ENCODE measurements around the gene RBM44. TPM values are rescaled to one million over a fixed set of nuclear protein-coding genes. Genes with fewer than 3 reads are reported as not detected.
A peak's percentile ranks its signal among the peaks of the same experiment; 100 is the strongest.
"Not testable (repeated sequence)": the region's sequence is repeated elsewhere in the genome, so short reads cannot be mapped to it uniquely, and the experiment has no call there.

The RBM44 gene
- total and polyA plus RNA-seq, 9 donors, result 0.29 to 1.5 (median 0.53) TPM

- peaks cover 64% of the 10 kb centered on the region for H3K36me3 ChIP-seq (ENCODE audit: control insufficient read depth, insufficient read depth, low read length)
- 91% methylated on average over 11 of the region's 14 CpGs for WGBS (ENCODE audit: insufficient coverage)
These were observed 19.1 kb upstream of the RBM44 start for GRCh38 chr2:237779521-237779920.

GRCh38 chr2:237782181-237782580 is 16.4 kb upstream of the RBM44 start:
- Histone ChIP-seq H3K9me3 (replicated peaks; ENCODE audit: control insufficient read depth, low read depth, low read length) (peaks cover 19% of the 10 kb centered on the region), H3K36me3 (ENCODE audit: control insufficient read depth, insufficient read depth, low read length) (peaks cover 48% of the 10 kb centered on the region), H3K4me1 (ENCODE audit: control insufficient read depth, insufficient read depth, low read length) (no peaks in the 10 kb centered on the region), H3K4me3 (ENCODE audit: low read length) (no peak overlapping the region), H3K27me3 (ENCODE audit: control insufficient read depth, insufficient read depth, low read length) (no peaks in the 10 kb centered on the region), H3K27ac (ENCODE audit: low read length) (no peak overlapping the region)
- WGBS (ENCODE audit: insufficient coverage), result 56% methylated on average over 5 of the region's 7 CpGs
- DNase-seq, result peak; percentile 39

More at GRCh38 chr2:237779521-237779920, 19.1 kb upstream of the RBM44 start:
- H3K9me3 ChIP-seq (replicated peaks; ENCODE audit: control insufficient read depth, low read depth, low read length), result peaks cover 2% of the 10 kb centered on the region
- H3K4me1 ChIP-seq (ENCODE audit: control insufficient read depth, insufficient read depth, low read length), result no peaks in the 10 kb centered on the region
- no peaks in the 10 kb centered on the region for H3K27me3 ChIP-seq (ENCODE audit: control insufficient read depth, insufficient read depth, low read length)
- DNase-seq, result no peak
- H3K4me3 ChIP-seq (ENCODE audit: low read length), result no peak overlapping the region
- H3K27ac ChIP-seq (ENCODE audit: low read length), result no peak overlapping the region

GRCh38 chr2:237783678-237784077 is 14.9 kb upstream of the RBM44 start:
- DNase-seq; H3K27me3 ChIP-seq (ENCODE audit: control insufficient read depth, insufficient read depth, low read length); H3K27ac ChIP-seq (ENCODE audit: low read length); H3K4me3 ChIP-seq (ENCODE audit: low read length); H3K4me1 ChIP-seq (ENCODE audit: control insufficient read depth, insufficient read depth, low read length): not testable (repeated sequence)
- no CpG with 5 or more reads among the region's 5 CpGs for WGBS (ENCODE audit: insufficient coverage)
- peaks cover 39% of the 10 kb centered on the region for H3K36me3 ChIP-seq (ENCODE audit: control insufficient read depth, insufficient read depth, low read length)
- H3K9me3 ChIP-seq (replicated peaks; ENCODE audit: control insufficient read depth, low read depth, low read length), result peaks cover 19% of the 10 kb centered on the region

GRCh38 chr2:237786936-237787335 is 11.6 kb upstream of the RBM44 start:
- no peaks in the 10 kb centered on the region for H3K4me1 ChIP-seq (ENCODE audit: control insufficient read depth, insufficient read depth, low read length)
- peaks cover 12% of the 10 kb centered on the region for H3K36me3 ChIP-seq (ENCODE audit: control insufficient read depth, insufficient read depth, low read length)
- H3K27ac ChIP-seq (ENCODE audit: low read length), result no peak overlapping the region
- peaks cover 19% of the 10 kb centered on the region for H3K9me3 ChIP-seq (replicated peaks; ENCODE audit: control insufficient read depth, low read depth, low read length)
- no peak for DNase-seq
- 100% methylated on average over 2 of the region's 4 CpGs for WGBS (ENCODE audit: insufficient coverage)
- no peaks in the 10 kb centered on the region for H3K27me3 ChIP-seq (ENCODE audit: control insufficient read depth, insufficient read depth, low read length)
- no peak overlapping the region for H3K4me3 ChIP-seq (ENCODE audit: low read length)

- WGBS (ENCODE audit: insufficient coverage), result no CpG with 5 or more reads among the region's 4 CpGs
- H3K27me3 ChIP-seq (ENCODE audit: control insufficient read depth, insufficient read depth, low read length), result no peaks in the 10 kb centered on the region
- H3K4me3 ChIP-seq (ENCODE audit: low read length), result no peak overlapping the region
- no peaks in the 10 kb centered on the region for H3K4me1 ChIP-seq (ENCODE audit: control insufficient read depth, insufficient read depth, low read length)
- no peak overlapping the region for H3K27ac ChIP-seq (ENCODE audit: low read length)
- DNase-seq, result no peak
- H3K36me3 ChIP-seq (ENCODE audit: control insufficient read depth, insufficient read depth, low read length), result peaks cover under 1% of the 10 kb centered on the region
- H3K9me3 ChIP-seq (replicated peaks; ENCODE audit: control insufficient read depth, low read depth, low read length), result peaks cover 12% of the 10 kb centered on the region
These were observed 8.2 kb upstream of the RBM44 start for GRCh38 chr2:237790353-237790752.

GRCh38 chr2:237791977-237792727 is 6.4 kb upstream of the RBM44 start:
- Histone ChIP-seq H3K4me1 (ENCODE audit: control insufficient read depth, insufficient read depth, low read length) (no peaks in the 10 kb centered on the region), H3K9me3 (replicated peaks; ENCODE audit: control insufficient read depth, low read depth, low read length) (peaks cover under 1% of the 10 kb centered on the region), H3K4me3 (ENCODE audit: low read length) (no peak overlapping the region), H3K36me3 (ENCODE audit: control insufficient read depth, insufficient read depth, low read length) (no peaks in the 10 kb centered on the region), H3K27ac (ENCODE audit: low read length) (no peak overlapping the region), H3K27me3 (ENCODE audit: control insufficient read depth, insufficient read depth, low read length) (no peaks in the 10 kb centered on the region)
- WGBS (ENCODE audit: insufficient coverage), result 63% methylated on average over 3 of the region's 6 CpGs
- no peak for DNase-seq

GRCh38 chr2:237797253-237797652 is 1.3 kb upstream of the RBM44 start:
- peaks cover 7% of the 10 kb centered on the region for H3K9me3 ChIP-seq (replicated peaks; ENCODE audit: control insufficient read depth, low read depth, low read length)
- WGBS (ENCODE audit: insufficient coverage), result no CpG with 5 or more reads among the region's 3 CpGs
- no peaks in the 10 kb centered on the region for H3K4me1 ChIP-seq (ENCODE audit: control insufficient read depth, insufficient read depth, low read length)
- H3K36me3 ChIP-seq (ENCODE audit: control insufficient read depth, insufficient read depth, low read length), result no peaks in the 10 kb centered on the region
- H3K4me3 ChIP-seq (ENCODE audit: low read length), result no peak overlapping the region
- H3K27me3 ChIP-seq (ENCODE audit: control insufficient read depth, insufficient read depth, low read length), result no peaks in the 10 kb centered on the region
- no peak for DNase-seq
- H3K27ac ChIP-seq (ENCODE audit: low read length), result no peak overlapping the region

- Histone ChIP-seq H3K4me1 (ENCODE audit: control insufficient read depth, insufficient read depth, low read length) (no peaks in the 10 kb centered on the region), H3K27me3 (ENCODE audit: control insufficient read depth, insufficient read depth, low read length) (no peaks in the 10 kb centered on the region), H3K36me3 (ENCODE audit: control insufficient read depth, insufficient read depth, low read length) (no peaks in the 10 kb centered on the region), H3K4me3 (ENCODE audit: low read length) (no peak overlapping the region), H3K27ac (ENCODE audit: low read length) (no peak overlapping the region), H3K9me3 (replicated peaks; ENCODE audit: control insufficient read depth, low read depth, low read length) (peaks cover 7% of the 10 kb centered on the region)
- DNase-seq, result no peak
- WGBS (ENCODE audit: insufficient coverage), result 93% methylated on average over 34 of the region's 34 CpGs
These were observed 465 bp downstream of the RBM44 start for GRCh38 chr2:237799060-237799428.

GRCh38 chr2:237801466-237801865 is 2.9 kb downstream of the RBM44 start:
- H3K4me1 ChIP-seq (ENCODE audit: control insufficient read depth, insufficient read depth, low read length), result no peaks in the 10 kb centered on the region
- H3K27ac ChIP-seq (ENCODE audit: low read length), result no peak overlapping the region
- DNase-seq, result no peak
- H3K36me3 ChIP-seq (ENCODE audit: control insufficient read depth, insufficient read depth, low read length), result no peaks in the 10 kb centered on the region
- no CpG with 5 or more reads among the region's 2 CpGs for WGBS (ENCODE audit: insufficient coverage)
- H3K9me3 ChIP-seq (replicated peaks; ENCODE audit: control insufficient read depth, low read depth, low read length), result peaks cover 7% of the 10 kb centered on the region
- H3K27me3 ChIP-seq (ENCODE audit: control insufficient read depth, insufficient read depth, low read length), result no peaks in the 10 kb centered on the region
- no peak overlapping the region for H3K4me3 ChIP-seq (ENCODE audit: low read length)

- 25% methylated on average over 1 of the region's 2 CpGs for WGBS (ENCODE audit: insufficient coverage)
- Histone ChIP-seq H3K36me3 (ENCODE audit: control insufficient read depth, insufficient read depth, low read length) (no peaks in the 10 kb centered on the region), H3K4me1 (ENCODE audit: control insufficient read depth, insufficient read depth, low read length) (no peaks in the 10 kb centered on the region), H3K4me3 (ENCODE audit: low read length) (no peak overlapping the region), H3K9me3 (replicated peaks; ENCODE audit: control insufficient read depth, low read depth, low read length) (no peaks in the 10 kb centered on the region), H3K27ac (ENCODE audit: low read length) (no peak overlapping the region), H3K27me3 (ENCODE audit: control insufficient read depth, insufficient read depth, low read length) (peaks cover 4% of the 10 kb centered on the region)
- DNase-seq, result peak; percentile 54
These were observed 7.8 kb downstream of the RBM44 start for GRCh38 chr2:237806334-237806733.

GRCh38 chr2:237815637-237816036 is 17.1 kb downstream of the RBM44 start:
- Histone ChIP-seq H3K36me3 (ENCODE audit: control insufficient read depth, insufficient read depth, low read length) (no peaks in the 10 kb centered on the region), H3K4me1 (ENCODE audit: control insufficient read depth, insufficient read depth, low read length) (no peaks in the 10 kb centered on the region), H3K27ac (ENCODE audit: low read length) (no peak overlapping the region), H3K27me3 (ENCODE audit: control insufficient read depth, insufficient read depth, low read length) (peaks cover under 1% of the 10 kb centered on the region), H3K9me3 (replicated peaks; ENCODE audit: control insufficient read depth, low read depth, low read length) (no peaks in the 10 kb centered on the region), H3K4me3 (ENCODE audit: low read length) (no peak overlapping the region)
- no peak for DNase-seq
- no CpG with 5 or more reads among the region's 1 CpG for WGBS (ENCODE audit: insufficient coverage)
